Activated CD8-positive, alpha-beta T cell treated with anti-CD3 and anti-CD28 coated beads for 36 hours (primary cell): ENCODE measurements around the gene FAM111A. TPM values are rescaled to one million over a fixed set of nuclear protein-coding genes. Genes with fewer than 3 reads are reported as not detected.

ENCODE experiments used
- ATAC-seq: fragments of 200-7000 bp; cut with Tn5 transposase; one replicate; pipeline ENCODE4 v1.10.0; 2021; ENCODE audit warnings: mild to moderate bottlenecking, moderate library complexity
- CTCF ChIA-PET: fragments of 350-600 bp; sonication (Branson Sonifier 250); formaldehyde crosslinking; loops from one replicate; lab custom pipeline; 2021; ENCODE audit warnings: antibody characterized with exemption; lab: Charles Lee
- POLR2A ChIA-PET: fragments of 350-600 bp; sonication (Branson Sonifier 250); formaldehyde crosslinking; loops from one replicate; lab custom pipeline; 2021; ENCODE audit warnings: antibody characterized with exemption; lab: Charles Lee
- DNase-seq: peaks from one replicate; pipeline ENCODE4 v3.0.0-alpha.2; 2020
- H3K27ac Mint-ChIP-seq: one replicate; pipeline ENCODE4 v1.8.0; 2021; ENCODE audit warnings: mild to moderate bottlenecking, mixed read lengths
- H3K27me3 Mint-ChIP-seq: one replicate; pipeline ENCODE4 v1.8.0; 2021; ENCODE audit warnings: mixed read lengths
- H3K36me3 Mint-ChIP-seq: one replicate; pipeline ENCODE4 v1.8.0; 2021; ENCODE audit warnings: low read depth, mixed read lengths
- H3K4me1 Mint-ChIP-seq: one replicate; pipeline ENCODE4 v1.8.0; 2021; ENCODE audit warnings: low read depth, mixed read lengths
- H3K4me3 Mint-ChIP-seq: one replicate; pipeline ENCODE4 v1.8.0; 2021; ENCODE audit warnings: mild to moderate bottlenecking, moderate library complexity, mixed read lengths
- H3K9me3 Mint-ChIP-seq: one replicate; pipeline ENCODE4 v1.8.0; 2021; ENCODE audit warnings: mixed read lengths
- intact Hi-C: fragments of 100-400 bp; cut with micrococcal nuclease; formaldehyde crosslinking; loops from one replicate; pipeline ENCODE4 v1.10.0; 2022
- total RNA-seq, 2 experiments: library from RNA; stranded (reverse); gene quantifications; one replicate each; pipeline ENCODE4 v1.2.3, GENCODE V29; 2021
- TF ChIP-seq, protein P1 (sequence below): fragments of 200-600 bp; IDR thresholded peaks from one replicate; pipeline ENCODE4 v1.8.0; 2022; ENCODE audit warnings: antibody characterized with exemption, mild to moderate bottlenecking

FAM111A gene
- total RNA-seq, 2 experiments from 2014 or later = 71.8 to 74.5 TPM

DNA sequence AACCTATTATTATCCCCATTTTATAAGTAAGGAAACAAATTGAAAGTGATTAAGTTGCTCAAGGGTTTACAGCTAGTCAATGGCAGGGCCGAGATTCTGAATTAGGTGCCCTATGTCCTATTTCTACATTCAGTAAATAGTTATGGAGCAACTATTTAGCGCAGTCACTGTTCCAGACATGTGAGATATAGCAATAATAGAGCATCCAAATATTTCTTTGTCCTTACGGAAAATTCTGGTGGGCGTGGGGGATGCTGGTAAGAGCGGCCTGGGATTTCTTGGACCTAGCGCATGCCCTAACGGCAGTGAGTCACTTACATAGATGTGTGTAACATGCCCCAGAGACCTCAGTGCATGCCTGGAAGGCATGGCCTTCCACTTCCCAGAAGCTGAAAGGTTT, 33.7 kb downstream of the FAM111A start:
- DNase-seq (no peak), ATAC-seq (no peak)
- TF ChIP-seq, protein P1, sequence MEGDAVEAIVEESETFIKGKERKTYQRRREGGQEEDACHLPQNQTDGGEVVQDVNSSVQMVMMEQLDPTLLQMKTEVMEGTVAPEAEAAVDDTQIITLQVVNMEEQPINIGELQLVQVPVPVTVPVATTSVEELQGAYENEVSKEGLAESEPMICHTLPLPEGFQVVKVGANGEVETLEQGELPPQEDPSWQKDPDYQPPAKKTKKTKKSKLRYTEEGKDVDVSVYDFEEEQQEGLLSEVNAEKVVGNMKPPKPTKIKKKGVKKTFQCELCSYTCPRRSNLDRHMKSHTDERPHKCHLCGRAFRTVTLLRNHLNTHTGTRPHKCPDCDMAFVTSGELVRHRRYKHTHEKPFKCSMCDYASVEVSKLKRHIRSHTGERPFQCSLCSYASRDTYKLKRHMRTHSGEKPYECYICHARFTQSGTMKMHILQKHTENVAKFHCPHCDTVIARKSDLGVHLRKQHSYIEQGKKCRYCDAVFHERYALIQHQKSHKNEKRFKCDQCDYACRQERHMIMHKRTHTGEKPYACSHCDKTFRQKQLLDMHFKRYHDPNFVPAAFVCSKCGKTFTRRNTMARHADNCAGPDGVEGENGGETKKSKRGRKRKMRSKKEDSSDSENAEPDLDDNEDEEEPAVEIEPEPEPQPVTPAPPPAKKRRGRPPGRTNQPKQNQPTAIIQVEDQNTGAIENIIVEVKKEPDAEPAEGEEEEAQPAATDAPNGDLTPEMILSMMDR = no peak
- Mint-ChIP-seq H3K4me1 (peaks cover 9% of the 10 kb centered on the region), H3K27ac (no peak overlapping the region), H3K36me3 (no peaks in the 10 kb centered on the region), H3K9me3 (peaks cover 5% of the 10 kb centered on the region), H3K27me3 (peaks cover 13% of the 10 kb centered on the region), H3K4me3 (no peak overlapping the region)
- ChIA-PET CTCF (interaction anchor here (1.4 to 9.9 kb wide), 2 partner anchors 9 to 16 kb away, joined by 3 to 180 read pairs; no protein-coding TSS in a partner anchor), POLR2A (no interaction called here)
- intact Hi-C loops = no loop called here

GRCh38 chr11:59178402-59178801, 35.7 kb downstream of the FAM111A start:
- POLR2A ChIA-PET = no interaction called here
- ATAC-seq (no peak), DNase-seq (no peak)
- Mint-ChIP-seq H3K9me3 (peaks cover 5% of the 10 kb centered on the region), H3K27me3 (peaks cover 5% of the 10 kb centered on the region), H3K36me3 (no peaks in the 10 kb centered on the region), H3K27ac (no peak overlapping the region), H3K4me3 (no peak overlapping the region), H3K4me1 (peaks cover 2% of the 10 kb centered on the region)
- intact Hi-C loops = no loop called here
- TF ChIP-seq, protein P1 = no peak
- CTCF ChIA-PET = interaction anchor here (1.0 to 9.9 kb wide), 3 partner anchors 7 to 120 kb away, joined by 3 to 180 read pairs (median 13); no protein-coding TSS in a partner anchor

DNA sequence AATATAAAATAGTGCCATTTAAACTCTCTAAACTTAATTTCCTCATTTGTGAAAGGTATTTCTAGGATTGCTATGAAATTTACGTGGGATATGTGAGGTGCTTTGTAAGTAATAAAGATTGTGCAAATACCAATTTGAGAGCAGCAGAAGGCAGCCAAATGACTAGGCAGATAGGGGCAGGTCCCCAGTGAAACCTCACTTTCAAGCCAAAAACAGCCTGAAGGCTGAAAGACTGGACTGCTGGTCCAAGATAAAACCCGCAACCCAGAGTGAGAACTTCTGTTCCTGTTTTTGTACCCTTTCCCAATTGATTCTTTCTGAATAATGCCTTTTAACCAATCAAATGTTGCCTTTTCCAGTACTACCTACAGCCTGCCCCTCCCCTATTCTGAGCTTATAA, 36.5 kb downstream of the FAM111A start:
- H3K27me3 Mint-ChIP-seq = peaks cover 1% of the 10 kb centered on the region
- no peak overlapping the region for H3K27ac Mint-ChIP-seq
- H3K4me3 Mint-ChIP-seq = no peak overlapping the region
- peaks cover 1% of the 10 kb centered on the region for H3K4me1 Mint-ChIP-seq
- TF ChIP-seq, protein P1 = no peak
- H3K9me3 Mint-ChIP-seq = peaks cover 5% of the 10 kb centered on the region
- CTCF ChIA-PET = interaction anchor here (3.4 to 11.5 kb wide), 2 partner anchors 6 to 22 kb away, joined by 13 to 180 read pairs; partner anchors contain the start of gene DTX4
- ATAC-seq = no peak
- no peak for DNase-seq
- intact Hi-C loops = no loop called here
- POLR2A ChIA-PET = no interaction called here
- H3K36me3 Mint-ChIP-seq = no peaks in the 10 kb centered on the region

DNA sequence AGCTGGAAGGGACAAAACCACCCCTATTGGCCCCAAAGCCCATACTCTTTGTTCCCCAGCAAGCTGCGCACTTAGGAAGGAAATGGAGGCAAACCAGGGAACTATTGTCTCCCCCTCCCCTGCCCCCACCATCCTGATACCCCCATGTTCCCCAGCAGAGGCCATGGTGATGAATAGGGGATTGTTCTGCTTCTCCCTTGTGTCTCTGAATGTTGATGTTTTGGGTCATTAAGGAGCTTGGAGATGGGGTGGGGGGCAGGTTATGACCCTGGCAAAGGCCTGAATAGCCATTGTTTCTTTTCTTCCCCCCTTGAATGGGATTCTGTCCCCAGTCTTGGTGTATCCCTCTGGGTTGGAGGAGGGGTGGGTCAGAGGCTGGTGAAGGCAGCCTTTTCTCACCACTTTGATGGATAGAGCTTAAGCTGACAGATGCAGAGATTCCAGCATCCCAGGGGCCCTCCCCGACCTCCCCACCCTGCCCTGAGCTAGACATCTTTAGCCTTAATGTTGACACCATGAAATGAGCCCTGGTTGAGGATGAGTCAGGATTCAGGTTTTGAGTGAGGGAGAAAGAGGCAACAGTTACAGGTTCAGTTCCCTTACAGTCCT, 37.6 kb downstream of the FAM111A start:
- Mint-ChIP-seq H3K9me3 (peaks cover 5% of the 10 kb centered on the region), H3K36me3 (no peaks in the 10 kb centered on the region), H3K4me3 (no peak overlapping the region), H3K27ac (no peak overlapping the region), H3K4me1 (no peaks in the 10 kb centered on the region), H3K27me3 (no peaks in the 10 kb centered on the region)
- ATAC-seq (no peak), DNase-seq (no peak)
- POLR2A ChIA-PET = no interaction called here
- CTCF ChIA-PET = interaction anchor here (1.0 to 11.5 kb wide), 6 partner anchors 7 to 249 kb away, joined by 3 to 180 read pairs (median 4); partner anchors contain the start of gene DTX4
- TF ChIP-seq, protein P1 = no peak
- intact Hi-C loops = no loop called here

GRCh38 chr11:59180907-59181306, 38.3 kb downstream of the FAM111A start:
- Mint-ChIP-seq H3K36me3 (no peaks in the 10 kb centered on the region), H3K9me3 (peaks cover 5% of the 10 kb centered on the region), H3K27ac (no peak overlapping the region), H3K4me1 (no peaks in the 10 kb centered on the region), H3K4me3 (no peak overlapping the region), H3K27me3 (no peaks in the 10 kb centered on the region)
- CTCF ChIA-PET = interaction anchor here (1.4 to 11.5 kb wide), 6 partner anchors 7 to 249 kb away, joined by 3 to 180 read pairs (median 4); partner anchors contain the start of gene DTX4
- POLR2A ChIA-PET = no interaction called here
- ATAC-seq = no peak
- DNase-seq = no peak
- TF ChIP-seq, protein P1 = no peak
- intact Hi-C loops = no loop called here
